Psoas muscle (tissue), 8 donors: ENCODE results near the gene EGF. TPM values are rescaled to one million over a fixed set of nuclear protein-coding genes. Genes with fewer than 3 reads are reported as not detected.

Experiments used
- ATAC-seq, 4 donors: fragments of 200-7000 bp; cut with Tn5 transposase; one replicate each; pipeline ENCODE4 v1.9.1; 2020; ENCODE audit warnings: moderate library complexity in 3 of 4, mild to moderate bottlenecking in 2 of 4
- DNase-seq, 2 donors: peaks; one replicate each; pipeline ENCODE4 v3.0.0-alpha.2; 2020
- H3K27ac ChIP-seq: fragments of 200-600 bp; one replicate; pipeline ENCODE4 v1.8.0; 2022
- H3K27me3 ChIP-seq, 3 donors: fragments of 200-600 bp in 1 of 3; one replicate each; pipeline versions ENCODE4 v1.6.1 to v1.8.0; 2013 to 2022; ENCODE audit warnings: low read length in 2 of 3, mild to moderate bottlenecking in 2 of 3, moderate library complexity in 1 of 3; ENCODE audit not compliant: insufficient read depth in 3 of 3
- H3K36me3 ChIP-seq, 2 donors: fragments of 200-600 bp in 1 of 2; one replicate each; pipeline versions ENCODE4 v1.6.1 to v1.8.0; 2013 to 2022; ENCODE audit warnings: low read depth in 1 of 2, mild to moderate bottlenecking in 1 of 2, moderate library complexity in 1 of 2; ENCODE audit not compliant: insufficient read depth in 1 of 2
- H3K4me1 ChIP-seq: fragments of 200-600 bp; one replicate; pipeline ENCODE4 v1.8.0; 2022
- H3K4me3 ChIP-seq: fragments of 200-600 bp; one replicate; pipeline ENCODE4 v1.8.0; 2022; ENCODE audit warnings: mild to moderate bottlenecking
- H3K9me3 ChIP-seq: fragments of 200-600 bp; one replicate; pipeline ENCODE4 v1.8.0; 2022
- WGBS, 3 donors: extraction: QIAGEN DNeasy Blood & Tissue Kit; methylation state at CpG; one replicate each; pipeline versions ENCODE4 v1.1.6 to v1.1.7; 2013; 5-methylcytosine and 5-hydroxymethylcytosine counted together
- intact Hi-C, 2 donors: fragments of 100-400 bp; cut with DNase I; formaldehyde crosslinking; loops; one replicate each; pipeline versions ENCODE4 v1.11.0 to v1.14.2; 2022
- polyA plus RNA-seq, 3 donors: library from polyadenylated mRNA; stranded (reverse); fragments of 200-250 nt; gene quantifications; one replicate each; pipeline ENCODE4 v1.2.3, GENCODE V29; 2013
- total RNA-seq, 4 donors: library from RNA; stranded (reverse); fragmentation: NEBNext Ultra II Directional in 2 of 4; extraction: Animal tissue kit (Norgen Biotek cat#: 25700) in 2 of 4; gene quantifications; one replicate each; pipeline versions ENCODE4 v1.2.1 to v1.2.4, GENCODE V29; 2021 to 2023
- TF ChIP-seq, protein P1 (sequence below): fragments of 200-600 bp; IDR thresholded peaks from one replicate; pipeline ENCODE4 v1.8.0; 2022; ENCODE audit warnings: antibody characterized with exemption
- donor health status: healthy with polysubstance abuse.
- donor health status: DM: no; HTN: no; CAD: no; lungs with moderate emphysema.
- donor health status: Bipolar disorder and iron deficiency.
- donor health status: healthy.
- donor health status: DM: yes; HTN: yes; CAD: no.
- donor health status: DM: no; HTN: no; CAD: no.
- donor health status: DM: no; HTN: no; CAD: no.
- donor health status: DM: yes; HTN: yes; CAD: no.

EGF gene
- total and polyA plus RNA-seq, 7 donors, result 2.5 to 92.4 (median 37.1) TPM

DNA sequence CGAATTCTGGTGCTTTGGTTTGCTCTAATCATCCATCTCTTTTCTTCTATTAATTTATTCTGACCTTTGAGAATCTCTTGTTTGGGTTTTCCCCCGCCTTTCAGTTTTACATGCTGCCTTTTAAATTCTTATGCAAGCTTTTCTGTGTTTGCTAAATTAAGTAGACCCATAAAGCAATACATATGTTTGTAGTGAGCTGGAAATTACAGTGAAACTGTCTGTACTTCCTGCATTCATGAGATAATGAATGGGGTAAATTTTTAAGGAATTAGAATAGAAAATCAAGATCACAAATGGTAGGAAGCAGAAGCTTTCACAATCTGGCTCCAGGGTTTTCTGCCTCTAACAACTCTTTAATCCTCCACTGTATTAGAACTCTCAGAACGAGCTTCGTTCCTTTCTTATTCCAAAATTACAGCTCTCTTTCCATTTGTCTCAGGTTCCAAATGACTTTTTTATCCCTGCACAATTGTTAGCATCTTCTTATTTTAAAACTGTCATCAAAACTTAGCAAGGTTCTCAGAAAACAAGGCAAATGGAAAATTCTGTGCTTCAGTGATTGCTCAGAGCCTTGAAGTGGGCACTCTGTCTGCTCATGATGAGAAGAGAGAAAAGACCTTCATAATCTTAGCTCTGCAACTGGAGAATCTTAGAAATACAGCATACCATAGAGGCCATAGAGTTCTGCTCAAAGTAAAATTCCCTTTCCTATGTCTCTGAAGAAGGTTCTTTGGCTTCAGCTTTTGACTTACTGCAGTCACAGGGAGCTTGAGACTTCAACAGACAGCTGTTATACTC, 108.2 kb downstream of the EGF start:
- Histone ChIP-seq H3K4me1 (no peaks in the 10 kb centered on the region), H3K36me3 (no peaks in the 10 kb centered on the region), H3K4me3 (no peak overlapping the region), H3K27me3 (peaks cover 0 to 1% (median 0%) of the 10 kb centered on the region in 3 donors), H3K9me3 (no peaks in the 10 kb centered on the region), H3K27ac (no peak overlapping the region)
- TF ChIP-seq, protein P1, sequence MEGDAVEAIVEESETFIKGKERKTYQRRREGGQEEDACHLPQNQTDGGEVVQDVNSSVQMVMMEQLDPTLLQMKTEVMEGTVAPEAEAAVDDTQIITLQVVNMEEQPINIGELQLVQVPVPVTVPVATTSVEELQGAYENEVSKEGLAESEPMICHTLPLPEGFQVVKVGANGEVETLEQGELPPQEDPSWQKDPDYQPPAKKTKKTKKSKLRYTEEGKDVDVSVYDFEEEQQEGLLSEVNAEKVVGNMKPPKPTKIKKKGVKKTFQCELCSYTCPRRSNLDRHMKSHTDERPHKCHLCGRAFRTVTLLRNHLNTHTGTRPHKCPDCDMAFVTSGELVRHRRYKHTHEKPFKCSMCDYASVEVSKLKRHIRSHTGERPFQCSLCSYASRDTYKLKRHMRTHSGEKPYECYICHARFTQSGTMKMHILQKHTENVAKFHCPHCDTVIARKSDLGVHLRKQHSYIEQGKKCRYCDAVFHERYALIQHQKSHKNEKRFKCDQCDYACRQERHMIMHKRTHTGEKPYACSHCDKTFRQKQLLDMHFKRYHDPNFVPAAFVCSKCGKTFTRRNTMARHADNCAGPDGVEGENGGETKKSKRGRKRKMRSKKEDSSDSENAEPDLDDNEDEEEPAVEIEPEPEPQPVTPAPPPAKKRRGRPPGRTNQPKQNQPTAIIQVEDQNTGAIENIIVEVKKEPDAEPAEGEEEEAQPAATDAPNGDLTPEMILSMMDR, result no peak
- intact Hi-C loops, result no loop called here
- ATAC-seq (no peak), DNase-seq (no peak)
- WGBS, 3 donors, result 58 to 73% (median 61%) methylated on average over 4 of the region's 4 CpGs

DNA sequence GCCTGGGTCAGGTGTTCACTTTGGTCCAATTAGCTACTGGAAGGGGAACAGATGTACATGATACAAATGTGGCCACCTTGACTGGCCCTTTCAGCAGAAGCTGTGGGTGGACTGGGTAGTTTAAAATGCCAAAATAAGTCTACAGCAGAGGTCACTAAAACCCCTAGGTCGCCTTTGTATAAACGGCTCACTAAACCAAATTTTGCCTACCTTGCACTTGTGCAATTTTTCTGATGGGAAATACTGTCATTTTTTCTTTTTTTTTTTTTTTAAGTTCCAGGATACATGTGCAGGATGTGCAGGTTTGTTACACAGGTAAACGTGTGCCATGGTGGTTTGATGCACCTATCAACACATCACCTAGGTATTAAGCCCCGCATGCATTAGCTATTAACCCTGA, 109.8 kb downstream of the EGF start:
- no peaks in the 10 kb centered on the region for H3K4me1 ChIP-seq
- H3K27ac ChIP-seq, result no peak overlapping the region
- intact Hi-C loops, result no loop called here
- H3K9me3 ChIP-seq, result no peaks in the 10 kb centered on the region
- DNase-seq (no peak), ATAC-seq (no peak)
- no peaks in the 10 kb centered on the region for H3K36me3 ChIP-seq
- TF ChIP-seq, protein P1, result no peak
- peaks cover 0 to 1% (median 0%) of the 10 kb centered on the region in 3 donors for H3K27me3 ChIP-seq
- 91 to 95% (median 93%) methylated on average over 4 of the region's 4 CpGs for WGBS, 3 donors
- H3K4me3 ChIP-seq, result no peak overlapping the region

DNA sequence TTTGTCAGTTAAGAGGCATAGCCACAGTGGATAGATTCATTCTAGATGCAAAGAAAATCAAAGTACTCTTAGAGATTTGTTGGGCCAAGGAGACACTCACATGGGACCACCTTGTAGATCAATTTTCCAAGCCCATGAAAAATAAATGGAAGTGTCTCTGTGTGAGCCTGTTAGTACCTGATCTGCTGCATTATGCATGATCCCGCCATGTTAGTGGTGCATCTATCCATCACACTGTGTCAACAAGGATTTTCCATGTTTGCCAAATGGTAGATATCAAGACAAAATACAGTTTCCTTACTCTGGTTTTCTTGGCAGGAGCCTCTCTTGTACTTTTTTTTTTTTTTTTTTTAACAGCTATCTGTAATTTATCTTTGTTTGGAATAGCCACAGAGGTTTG, 112.4 kb downstream of the EGF start:
- Histone ChIP-seq H3K9me3 (no peaks in the 10 kb centered on the region), H3K36me3 (no peaks in the 10 kb centered on the region), H3K27me3 (peaks cover 0 to 1% (median 0%) of the 10 kb centered on the region in 3 donors), H3K4me3 (no peak overlapping the region), H3K4me1 (no peaks in the 10 kb centered on the region), H3K27ac (no peak overlapping the region)
- TF ChIP-seq, protein P1, result no peak
- intact Hi-C loops, result no loop called here
- WGBS, 3 donors, result 94 to 100% (median 95%) methylated on average over 1 of the region's 1 CpG
- ATAC-seq, result no peak
- DNase-seq, result no peak

DNA sequence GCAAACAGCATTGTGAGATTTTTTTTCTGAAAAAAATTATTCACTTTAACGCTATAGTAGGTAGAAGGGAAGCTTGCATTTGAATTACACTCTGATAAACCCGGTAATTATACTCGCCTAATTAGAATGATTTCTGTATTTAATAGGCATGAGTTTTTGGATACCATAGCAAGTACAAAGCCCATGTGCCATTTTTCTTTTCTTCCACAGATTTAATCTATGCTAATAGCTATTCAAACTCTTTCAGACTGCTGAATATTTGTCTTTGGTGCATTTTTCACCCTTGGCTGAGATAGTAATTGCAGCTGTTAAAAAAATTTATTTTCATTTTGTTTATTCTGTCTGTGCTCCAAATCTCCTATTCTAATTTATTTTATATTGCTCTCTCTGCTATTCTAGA, 113.0 kb downstream of the EGF start:
- Histone ChIP-seq H3K4me1 (no peaks in the 10 kb centered on the region), H3K27ac (no peak overlapping the region), H3K9me3 (no peaks in the 10 kb centered on the region), H3K27me3 (peaks cover 0 to 1% (median 0%) of the 10 kb centered on the region in 3 donors), H3K36me3 (no peaks in the 10 kb centered on the region), H3K4me3 (no peak overlapping the region)
- intact Hi-C loops, result no loop called here
- DNase-seq (no peak), ATAC-seq (no peak)
- WGBS, 3 donors, result 79 to 88% (median 83%) methylated on average over 3 of the region's 3 CpGs
- TF ChIP-seq, protein P1, result no peak

DNA sequence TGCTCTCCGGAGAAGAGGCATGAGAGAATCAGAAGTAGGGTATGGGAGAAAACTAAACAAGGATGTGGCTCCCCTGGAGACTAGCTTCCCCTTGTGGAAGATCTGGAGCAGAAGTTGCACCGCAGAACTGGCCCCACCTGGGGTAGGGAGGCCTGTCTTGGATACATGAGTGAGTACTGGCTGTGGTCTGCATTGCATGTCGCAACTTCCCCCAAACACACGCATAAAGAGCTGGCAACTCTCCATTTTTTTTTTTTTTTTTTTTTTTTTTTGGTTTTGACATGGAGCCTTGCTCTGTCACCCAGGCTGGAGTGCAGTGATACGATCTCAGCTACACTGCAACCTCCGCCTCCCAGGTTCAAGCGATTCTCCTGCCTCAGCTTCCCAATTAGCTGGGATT, 119.9 kb downstream of the EGF start:
- Histone ChIP-seq H3K27me3 (no peaks in the 10 kb centered on the region), H3K4me3 (no peak overlapping the region), H3K27ac (no peak overlapping the region), H3K4me1 (no peaks in the 10 kb centered on the region), H3K9me3 (no peaks in the 10 kb centered on the region), H3K36me3 (no peaks in the 10 kb centered on the region)
- 84 to 95% (median 91%) methylated on average over 7 of the region's 7 CpGs for WGBS, 3 donors
- no peak for ATAC-seq
- no peak for DNase-seq
- TF ChIP-seq, protein P1, result no peak
- intact Hi-C loops, result no loop called here
